Endodermal cell (in vitro differentiated cells): Measurements from ENCODE around the gene AKR7A2. TPM values are rescaled to one million over a fixed set of nuclear protein-coding genes. Genes with fewer than 3 reads are reported as not detected.

Source experiments
- DNase-seq: peaks from one replicate; pipeline ENCODE4 v3.0.0-alpha.2; 2017
- H3K27ac ChIP-seq: 2 replicates; pipeline ENCODE4 v1.5.1; 2013; ENCODE audit warnings: mild to moderate bottlenecking, low read depth, low read length, moderate library complexity
- H3K27me3 ChIP-seq: 2 replicates; pipeline ENCODE4 v1.6.1; 2013; ENCODE audit warnings: mild to moderate bottlenecking, low read length, moderate library complexity; ENCODE audit not compliant: insufficient read depth, control insufficient read depth, poor library complexity, severe bottlenecking
- H3K36me3 ChIP-seq: 2 replicates; pipeline ENCODE4 v1.7.0; 2013; ENCODE audit warnings: mild to moderate bottlenecking, low read length, moderate library complexity; ENCODE audit not compliant: control insufficient read depth, insufficient read depth
- H3K4me1 ChIP-seq: one replicate; pipeline ENCODE4 v1.7.0; 2013; ENCODE audit warnings: low read length; ENCODE audit not compliant: control insufficient read depth, insufficient read depth
- H3K4me3 ChIP-seq: 2 replicates; pipeline ENCODE4 v1.5.1; 2013; ENCODE audit warnings: mild to moderate bottlenecking, low read length, moderate library complexity
- H3K9ac ChIP-seq: 2 replicates; pipeline ENCODE4 v1.6.1; 2013; ENCODE audit warnings: mild to moderate bottlenecking, low read length, moderate library complexity; ENCODE audit not compliant: poor library complexity, severe bottlenecking; ENCODE audit errors: extremely low read depth
- H3K9me3 ChIP-seq: 2 replicates; pipeline ENCODE4 v1.6.1; 2013; ENCODE audit warnings: mild to moderate bottlenecking, low read length, moderate library complexity; ENCODE audit not compliant: control insufficient read depth
- H3K27ac Mint-ChIP-seq: 2 replicates; pipeline ENCODE4 v1.8.0; 2020; ENCODE audit warnings: mixed read lengths
- H3K27me3 Mint-ChIP-seq: 2 replicates; pipeline ENCODE4 v1.8.0; 2021; ENCODE audit warnings: mild to moderate bottlenecking, mixed read lengths; ENCODE audit not compliant: insufficient read depth
- H3K36me3 Mint-ChIP-seq: 2 replicates; pipeline ENCODE4 v1.8.0; 2020; ENCODE audit warnings: low read depth, mixed read lengths
- H3K4me1 Mint-ChIP-seq: 2 replicates; pipeline ENCODE4 v1.8.0; 2020; ENCODE audit warnings: mixed read lengths
- H3K4me3 Mint-ChIP-seq: 2 replicates; pipeline ENCODE4 v1.8.0; 2020; ENCODE audit warnings: mild to moderate bottlenecking, moderate library complexity, mixed read lengths
- H3K9me3 Mint-ChIP-seq: 2 replicates; pipeline ENCODE4 v1.8.0; 2020; ENCODE audit warnings: mild to moderate bottlenecking, mixed read lengths
- CTCF ChIP-seq: fragments of 200-600 bp; sonication (generic); conservative IDR thresholded peaks from 2 replicates; pipeline ENCODE4 v1.5.0; 2021; ENCODE audit warnings: antibody characterized with exemption, mild to moderate bottlenecking
- WGBS, 2 experiments: methylation state at CpG; one replicate each; pipeline versions ENCODE4 v1.1.5 to v1.1.7; 2013; ENCODE audit warnings: missing lambda C conversion rate in 2 of 2, mixed read lengths in 1 of 2; ENCODE audit not compliant: insufficient coverage in 1 of 2, insufficient read length in 1 of 2; 5-methylcytosine and 5-hydroxymethylcytosine counted together
- total RNA-seq, 2 donors: library from RNA; stranded (reverse); fragmentation: NEBNext Ultra II Directional in 1 of 2; extraction: Animal tissue kit (Norgen Biotek cat#: 25700) in 1 of 2; gene quantifications; 2 replicates in 1 of 2; 3 replicates in 1 of 2; pipeline ENCODE4 v1.2.1, GENCODE V29; 2021

The AKR7A2 gene
- total RNA-seq, 2 donors from 2014 or later, result 47.8 to 66.1 TPM

- no peak for TF ChIP-seq CTCF
- peaks cover 37% of the 10 kb centered on the region for H3K36me3 Mint-ChIP-seq
- H3K4me3 ChIP-seq, result no peak overlapping the region
- H3K9me3 ChIP-seq, result no peaks in the 10 kb centered on the region
- no peak for DNase-seq
- H3K27me3 ChIP-seq, result no peaks in the 10 kb centered on the region
- no peak overlapping the region for H3K27ac ChIP-seq
- H3K4me3 Mint-ChIP-seq, result no peak overlapping the region
- H3K36me3 ChIP-seq, result peaks cover 28% of the 10 kb centered on the region
- no peaks in the 10 kb centered on the region for H3K27me3 Mint-ChIP-seq
- H3K4me1 ChIP-seq, result no peaks in the 10 kb centered on the region
- H3K9me3 Mint-ChIP-seq, result no peaks in the 10 kb centered on the region
- H3K4me1 Mint-ChIP-seq, result no peaks in the 10 kb centered on the region
- no peak overlapping the region for H3K9ac ChIP-seq
- no peak overlapping the region for H3K27ac Mint-ChIP-seq
- WGBS, 2 experiments, result 94 to 96% methylated on average over 6 to 9 of the region's 9 CpGs
Observed at GRCh38 chr1:19324665-19324990, 12.7 kb upstream of the AKR7A2 start.

DNA sequence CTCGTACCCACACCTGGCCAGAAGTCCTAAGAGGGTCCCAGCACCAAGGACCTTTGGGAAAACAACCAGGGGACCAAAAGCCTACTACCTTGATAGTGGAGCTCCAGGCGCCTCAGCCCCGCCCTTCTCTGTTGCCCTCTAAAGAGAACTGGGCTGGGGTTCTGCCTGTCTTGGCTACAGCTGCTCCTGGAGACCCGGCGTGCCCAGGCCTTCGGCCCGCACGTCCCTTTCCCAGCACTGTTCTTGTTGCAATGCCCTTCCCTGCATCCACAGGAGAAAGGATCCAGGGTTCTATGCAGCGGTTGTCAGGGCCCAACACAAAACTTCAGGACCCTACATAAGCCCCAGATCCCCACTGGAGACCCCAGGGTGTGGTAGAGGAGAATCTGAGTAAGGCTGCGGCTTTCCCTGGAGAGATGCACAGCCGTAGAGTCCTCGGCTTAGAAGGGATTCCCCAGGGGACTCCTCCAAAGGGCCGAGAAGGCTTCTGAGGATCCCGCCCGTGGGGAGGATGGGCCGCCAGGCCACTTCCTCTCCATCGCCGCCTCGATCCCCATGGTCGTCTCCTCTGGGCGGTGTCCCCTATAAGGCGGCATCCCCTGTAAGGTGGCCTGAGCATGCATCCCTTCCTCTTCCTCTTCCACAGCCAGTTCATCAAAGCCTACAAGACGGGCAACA is 12.2 kb upstream of the AKR7A2 start:
- no peaks in the 10 kb centered on the region for H3K27me3 ChIP-seq
- H3K27ac ChIP-seq, result no peak overlapping the region
- no peaks in the 10 kb centered on the region for H3K9me3 ChIP-seq
- Mint-ChIP-seq H3K4me3 (no peak overlapping the region), H3K27ac (no peak overlapping the region), H3K9me3 (no peaks in the 10 kb centered on the region), H3K36me3 (peaks cover 41% of the 10 kb centered on the region), H3K4me1 (no peaks in the 10 kb centered on the region), H3K27me3 (no peaks in the 10 kb centered on the region)
- WGBS, 2 experiments, result 86 to 87% methylated on average over 15 to 23 of the region's 23 CpGs
- no peak for TF ChIP-seq CTCF
- H3K36me3 ChIP-seq, result peaks cover 28% of the 10 kb centered on the region
- no peak overlapping the region for H3K9ac ChIP-seq
- no peak for DNase-seq
- no peak overlapping the region for H3K4me3 ChIP-seq
- no peaks in the 10 kb centered on the region for H3K4me1 ChIP-seq

DNA sequence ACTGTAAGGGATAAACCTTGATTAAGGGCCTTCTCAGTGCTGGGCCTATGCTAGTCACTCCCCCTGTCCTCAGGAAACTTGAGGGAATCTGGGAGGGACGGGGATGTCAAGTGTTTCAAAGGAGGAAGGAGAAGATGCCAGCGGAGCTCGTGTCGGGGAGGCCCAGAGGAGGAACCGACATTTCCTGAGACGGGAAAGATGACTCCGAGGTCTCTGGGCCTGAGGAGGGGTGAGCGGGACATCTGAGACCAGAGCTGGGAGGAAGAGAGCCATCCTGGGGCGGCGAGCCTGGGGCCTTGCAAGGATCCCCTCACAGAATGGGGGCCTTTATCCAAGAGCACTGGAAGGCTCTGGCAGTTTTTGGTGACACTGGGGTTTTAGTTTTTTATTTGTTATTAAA is 10.5 kb upstream of the AKR7A2 start:
- H3K27me3 ChIP-seq, result no peaks in the 10 kb centered on the region
- no peak overlapping the region for H3K9ac ChIP-seq
- Mint-ChIP-seq H3K36me3 (peaks cover 48% of the 10 kb centered on the region), H3K27me3 (no peaks in the 10 kb centered on the region), H3K27ac (no peak overlapping the region), H3K4me3 (no peak overlapping the region), H3K9me3 (no peaks in the 10 kb centered on the region), H3K4me1 (no peaks in the 10 kb centered on the region)
- no peak for TF ChIP-seq CTCF
- H3K36me3 ChIP-seq, result peaks cover 33% of the 10 kb centered on the region
- 82 to 100% methylated on average over 5 to 10 of the region's 10 CpGs for WGBS, 2 experiments
- H3K9me3 ChIP-seq, result no peaks in the 10 kb centered on the region
- DNase-seq, result no peak
- no peaks in the 10 kb centered on the region for H3K4me1 ChIP-seq
- H3K27ac ChIP-seq, result no peak overlapping the region
- no peak overlapping the region for H3K4me3 ChIP-seq
